Measurements from ENCODE around the gene TCF19. TPM values are rescaled to one million over a fixed set of nuclear protein-coding genes. Genes with fewer than 3 reads are reported as not detected.

The TCF19 gene
- total and polyA plus RNA-seq, 2 experiments from 2014 or later: 8.3 to 11.1 TPM

DNA sequence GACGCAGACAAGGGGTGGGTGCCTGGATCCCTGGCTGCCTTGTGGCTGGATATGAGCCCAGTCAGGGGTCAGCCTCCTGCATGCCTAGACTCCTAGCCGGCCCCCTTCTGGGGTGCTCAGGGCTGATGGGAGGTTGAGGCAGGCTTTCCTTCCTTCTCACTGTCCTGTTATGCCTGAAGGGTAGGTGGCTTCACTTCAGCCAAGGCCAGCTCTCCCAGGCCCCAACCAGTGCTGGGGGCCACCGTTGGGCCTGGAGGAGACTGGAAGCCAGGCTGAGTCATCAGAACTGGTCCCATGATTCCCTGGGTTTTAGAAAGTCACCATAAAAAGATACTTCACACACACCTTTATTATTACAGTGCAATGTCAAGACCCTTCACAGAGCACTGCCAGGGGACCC lies 15.0 kb downstream of the TCF19 start:
- Histone ChIP-seq H3K36me3 (ENCODE audit: insufficient read depth) (0 out of 2 replicates have a peak, but pooled peaks cover 2% of the 10 kb centered on the region), H3F3A (replicated peaks; ENCODE audit: low read depth) (peaks cover 20% of the 10 kb centered on the region), H3K4me1 (ENCODE audit: insufficient read depth) (peaks cover 41% of the 10 kb centered on the region), H4K20me1 (replicated peaks; ENCODE audit: insufficient read depth) (peaks cover 19% of the 10 kb centered on the region), H3K4me3 (peak overlapping the region; percentile 100), H3K4me2 (peak overlapping the region; percentile 88), H3K79me2 (replicated peaks; ENCODE audit: insufficient read depth) (peaks cover 47% of the 10 kb centered on the region), H3K9me2 (ENCODE audit: insufficient read depth) (no peaks in the 10 kb centered on the region), H3K27ac (ENCODE audit: low read depth) (peak overlapping the region; percentile 100), H2AFZ (no peak overlapping the region), H3K27me3 (ENCODE audit: insufficient read depth) (no peaks in the 10 kb centered on the region)
- Mint-ChIP-seq H3K4me3 (peak overlapping the region; percentile 86), H3K27ac (peak overlapping the region; percentile 97), H3K36me3 (ENCODE audit: low read depth) (peaks cover 21% of the 10 kb centered on the region), H3K9me3 (no peaks in the 10 kb centered on the region; the same call in 2 of the 3 replicates), H3K27me3 (ENCODE audit: insufficient read depth, low read depth, poor library complexity) (peaks cover 36% of the 10 kb centered on the region), H3K4me1 (peaks cover 50% of the 10 kb centered on the region)
- ATAC-seq (no peak), DNase-seq (ENCODE audit: low spot score) (no peak)
- TF ChIP-seq EZH2phosphoT487 (IDR thresholded peaks at IDR 0.05; ENCODE audit: unreplicated experiment) (no peak), ZNF114 (CRISPR knock-in tag; IDR thresholded peaks at IDR 0.05) (no peak), EZH2 (IDR thresholded peaks at IDR 0.05; ENCODE audit: low read depth, unreplicated experiment) (no peak), CTCF (conservative IDR thresholded peaks at IDR 0.05; ENCODE audit: low read depth in 2 of 2) (no peak), JUNB (IDR thresholded peaks at IDR 0.05; ENCODE audit: unreplicated experiment) (no peak), CREB1 (CRISPR knock-in tag; IDR thresholded peaks at IDR 0.05; ENCODE audit: low read depth) (no peak)
- TF ChIP-seq, protein P1, sequence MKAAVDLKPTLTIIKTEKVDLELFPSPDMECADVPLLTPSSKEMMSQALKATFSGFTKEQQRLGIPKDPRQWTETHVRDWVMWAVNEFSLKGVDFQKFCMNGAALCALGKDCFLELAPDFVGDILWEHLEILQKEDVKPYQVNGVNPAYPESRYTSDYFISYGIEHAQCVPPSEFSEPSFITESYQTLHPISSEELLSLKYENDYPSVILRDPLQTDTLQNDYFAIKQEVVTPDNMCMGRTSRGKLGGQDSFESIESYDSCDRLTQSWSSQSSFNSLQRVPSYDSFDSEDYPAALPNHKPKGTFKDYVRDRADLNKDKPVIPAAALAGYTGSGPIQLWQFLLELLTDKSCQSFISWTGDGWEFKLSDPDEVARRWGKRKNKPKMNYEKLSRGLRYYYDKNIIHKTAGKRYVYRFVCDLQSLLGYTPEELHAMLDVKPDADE (IDR thresholded peaks at IDR 0.05): no peak

DNA sequence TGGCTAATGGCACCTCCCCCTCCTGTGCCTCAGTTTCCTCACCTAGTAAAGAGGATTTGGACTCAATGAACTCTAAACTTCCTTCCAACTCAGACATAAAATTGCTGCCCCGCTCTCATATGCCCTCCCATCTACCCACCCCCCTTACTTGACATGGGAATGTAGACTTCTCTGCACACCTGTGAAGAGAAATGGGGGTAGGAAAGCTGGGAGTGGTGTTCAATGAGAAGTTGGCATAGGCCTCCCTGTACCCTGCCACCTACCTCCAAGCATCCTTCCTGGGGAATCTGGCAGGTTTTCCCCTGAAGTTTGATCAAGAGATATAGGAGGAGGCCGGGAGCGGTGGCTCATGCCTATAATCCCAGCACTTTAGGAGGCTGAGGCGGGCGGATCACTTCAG lies 16.0 kb downstream of the TCF19 start:
- no peak overlapping the region for H2AFZ ChIP-seq
- Mint-ChIP-seq H3K9me3 (no peaks in the 10 kb centered on the region; the same call in 2 of the 3 replicates), H3K27ac (peak overlapping the region; percentile 97), H3K27me3 (ENCODE audit: insufficient read depth, low read depth, poor library complexity) (peaks cover 38% of the 10 kb centered on the region), H3K4me1 (peaks cover 59% of the 10 kb centered on the region), H3K4me3 (peak overlapping the region; percentile 86; the same call in 2 of the 3 replicates), H3K36me3 (ENCODE audit: low read depth) (peaks cover 12% of the 10 kb centered on the region)
- H3K9me2 ChIP-seq (ENCODE audit: insufficient read depth): no peaks in the 10 kb centered on the region
- no peak overlapping the region for H3K4me3 ChIP-seq
- no peak for ATAC-seq
- H3K4me1 ChIP-seq (ENCODE audit: insufficient read depth): peaks cover 41% of the 10 kb centered on the region
- DNase-seq (ENCODE audit: low spot score): no peak
- H3F3A ChIP-seq (replicated peaks; ENCODE audit: low read depth): peaks cover 17% of the 10 kb centered on the region
- H3K27ac ChIP-seq (ENCODE audit: low read depth): peak overlapping the region; percentile 100
- peaks cover 37% of the 10 kb centered on the region for H3K79me2 ChIP-seq (replicated peaks; ENCODE audit: insufficient read depth)
- H3K27me3 ChIP-seq (ENCODE audit: insufficient read depth): no peaks in the 10 kb centered on the region
- H4K20me1 ChIP-seq (replicated peaks; ENCODE audit: insufficient read depth): peaks cover 9% of the 10 kb centered on the region
- H3K36me3 ChIP-seq (ENCODE audit: insufficient read depth): no peaks in the 10 kb centered on the region
- peak overlapping the region; percentile 88 for H3K4me2 ChIP-seq
- no peak for TF ChIP-seq REST (IDR thresholded peaks at IDR 0.05; ENCODE audit: unreplicated experiment)
- TF ChIP-seq, protein P2, sequence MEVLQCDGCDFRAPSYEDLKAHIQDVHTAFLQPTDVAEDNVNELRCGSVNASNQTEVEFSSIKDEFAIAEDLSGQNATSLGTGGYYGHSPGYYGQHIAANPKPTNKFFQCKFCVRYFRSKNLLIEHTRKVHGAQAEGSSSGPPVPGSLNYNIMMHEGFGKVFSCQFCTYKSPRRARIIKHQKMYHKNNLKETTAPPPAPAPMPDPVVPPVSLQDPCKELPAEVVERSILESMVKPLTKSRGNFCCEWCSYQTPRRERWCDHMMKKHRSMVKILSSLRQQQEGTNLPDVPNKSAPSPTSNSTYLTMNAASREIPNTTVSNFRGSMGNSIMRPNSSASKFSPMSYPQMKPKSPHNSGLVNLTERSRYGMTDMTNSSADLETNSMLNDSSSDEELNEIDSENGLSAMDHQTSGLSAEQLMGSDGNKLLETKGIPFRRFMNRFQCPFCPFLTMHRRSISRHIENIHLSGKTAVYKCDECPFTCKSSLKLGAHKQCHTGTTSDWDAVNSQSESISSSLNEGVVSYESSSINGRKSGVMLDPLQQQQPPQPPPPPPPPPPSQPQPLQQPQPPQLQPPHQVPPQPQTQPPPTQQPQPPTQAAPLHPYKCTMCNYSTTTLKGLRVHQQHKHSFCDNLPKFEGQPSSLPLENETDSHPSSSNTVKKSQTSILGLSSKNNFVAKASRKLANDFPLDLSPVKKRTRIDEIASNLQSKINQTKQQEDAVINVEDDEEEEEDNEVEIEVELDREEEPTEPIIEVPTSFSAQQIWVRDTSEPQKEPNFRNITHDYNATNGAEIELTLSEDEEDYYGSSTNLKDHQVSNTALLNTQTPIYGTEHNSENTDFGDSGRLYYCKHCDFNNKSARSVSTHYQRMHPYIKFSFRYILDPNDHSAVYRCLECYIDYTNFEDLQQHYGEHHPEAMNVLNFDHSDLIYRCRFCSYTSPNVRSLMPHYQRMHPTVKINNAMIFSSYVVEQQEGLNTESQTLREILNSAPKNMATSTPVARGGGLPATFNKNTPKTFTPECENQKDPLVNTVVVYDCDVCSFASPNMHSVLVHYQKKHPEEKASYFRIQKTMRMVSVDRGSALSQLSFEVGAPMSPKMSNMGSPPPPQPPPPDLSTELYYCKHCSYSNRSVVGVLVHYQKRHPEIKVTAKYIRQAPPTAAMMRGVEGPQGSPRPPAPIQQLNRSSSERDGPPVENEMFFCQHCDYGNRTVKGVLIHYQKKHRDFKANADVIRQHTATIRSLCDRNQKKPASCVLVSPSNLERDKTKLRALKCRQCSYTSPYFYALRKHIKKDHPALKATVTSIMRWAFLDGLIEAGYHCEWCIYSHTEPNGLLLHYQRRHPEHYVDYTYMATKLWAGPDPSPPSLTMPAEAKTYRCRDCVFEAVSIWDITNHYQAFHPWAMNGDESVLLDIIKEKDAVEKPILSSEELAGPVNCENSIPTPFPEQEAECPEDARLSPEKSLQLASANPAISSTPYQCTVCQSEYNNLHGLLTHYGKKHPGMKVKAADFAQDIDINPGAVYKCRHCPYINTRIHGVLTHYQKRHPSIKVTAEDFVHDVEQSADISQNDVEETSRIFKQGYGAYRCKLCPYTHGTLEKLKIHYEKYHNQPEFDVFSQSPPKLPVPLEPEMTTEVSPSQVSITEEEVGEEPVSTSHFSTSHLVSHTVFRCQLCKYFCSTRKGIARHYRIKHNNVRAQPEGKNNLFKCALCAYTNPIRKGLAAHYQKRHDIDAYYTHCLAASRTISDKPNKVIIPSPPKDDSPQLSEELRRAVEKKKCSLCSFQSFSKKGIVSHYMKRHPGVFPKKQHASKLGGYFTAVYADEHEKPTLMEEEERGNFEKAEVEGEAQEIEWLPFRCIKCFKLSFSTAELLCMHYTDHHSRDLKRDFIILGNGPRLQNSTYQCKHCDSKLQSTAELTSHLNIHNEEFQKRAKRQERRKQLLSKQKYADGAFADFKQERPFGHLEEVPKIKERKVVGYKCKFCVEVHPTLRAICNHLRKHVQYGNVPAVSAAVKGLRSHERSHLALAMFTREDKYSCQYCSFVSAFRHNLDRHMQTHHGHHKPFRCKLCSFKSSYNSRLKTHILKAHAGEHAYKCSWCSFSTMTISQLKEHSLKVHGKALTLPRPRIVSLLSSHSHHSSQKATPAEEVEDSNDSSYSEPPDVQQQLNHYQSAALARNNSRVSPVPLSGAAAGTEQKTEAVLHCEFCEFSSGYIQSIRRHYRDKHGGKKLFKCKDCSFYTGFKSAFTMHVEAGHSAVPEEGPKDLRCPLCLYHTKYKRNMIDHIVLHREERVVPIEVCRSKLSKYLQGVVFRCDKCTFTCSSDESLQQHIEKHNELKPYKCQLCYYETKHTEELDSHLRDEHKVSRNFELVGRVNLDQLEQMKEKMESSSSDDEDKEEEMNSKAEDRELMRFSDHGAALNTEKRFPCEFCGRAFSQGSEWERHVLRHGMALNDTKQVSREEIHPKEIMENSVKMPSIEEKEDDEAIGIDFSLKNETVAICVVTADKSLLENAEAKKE (CRISPR knock-in tag; IDR thresholded peaks at IDR 0.05): no peak

Measured in GM23338 (cell line).